ENCODE measurements around the gene AATK.

- TF ChIP-seq POLR2A (IDR thresholded peaks at IDR 0.05) (no peak), CTCF (IDR thresholded peaks at IDR 0.05) (no peak)
Observed at GRCh38 chr17:81206657-81207056, 40.6 kb upstream of the AATK start.
